GM23338 (cell line): ENCODE measurements around the gene SEMA5A. TPM values are rescaled to one million over a fixed set of nuclear protein-coding genes. Genes with fewer than 3 reads are reported as not detected.
A peak's percentile ranks its signal among the peaks of the same experiment; 100 is the strongest.

ENCODE experiments used
- ATAC-seq: fragments of 200-7000 bp; cut with Tn5 transposase; 3 replicates; pipeline ENCODE4 v1.9.1; 2020
- DNase-seq: peaks from one replicate; pipeline ENCODE4 v3.0.0-alpha.2; 2015; ENCODE audit warnings: low spot score
- H2AFZ ChIP-seq: fragments of 200-600 bp; sonication (generic); 2 replicates; pipeline ENCODE4 v1.8.0; 2016; ENCODE audit warnings: antibody characterized with exemption, mild to moderate bottlenecking, moderate library complexity
- H3F3A ChIP-seq: fragments of 200-600 bp; sonication (generic); replicated peaks from 2 replicates; pipeline ENCODE4 v1.8.0; 2017; ENCODE audit warnings: antibody characterized with exemption, mixed run types, low read depth
- H3K27ac ChIP-seq: fragments of 200-600 bp; sonication (generic); 2 replicates; pipeline ENCODE4 v1.6.1; 2016; ENCODE audit warnings: low read depth
- H3K27me3 ChIP-seq: fragments of 200-600 bp; sonication (generic); 2 replicates; pipeline ENCODE4 v1.8.0; 2016; ENCODE audit warnings: mild to moderate bottlenecking, mixed run types, moderate library complexity; ENCODE audit not compliant: insufficient read depth
- H3K36me3 ChIP-seq: fragments of 200-600 bp; sonication (generic); 2 replicates; pipeline ENCODE4 v1.8.0; 2016; ENCODE audit warnings: mild to moderate bottlenecking; ENCODE audit not compliant: insufficient read depth
- H3K4me1 ChIP-seq: fragments of 200-600 bp; sonication (generic); 2 replicates; pipeline ENCODE4 v1.8.0; 2016; ENCODE audit warnings: mild to moderate bottlenecking, moderate library complexity; ENCODE audit not compliant: insufficient read depth
- H3K4me2 ChIP-seq: fragments of 200-600 bp; sonication (generic); 2 replicates; pipeline ENCODE4 v1.7.1; 2017; ENCODE audit warnings: mixed run types
- H3K4me3 ChIP-seq: fragments of 200-600 bp; sonication (generic); 2 replicates; pipeline ENCODE4 v1.6.1; 2016; ENCODE audit warnings: mixed run types
- H3K79me2 ChIP-seq: fragments of 200-600 bp; sonication (generic); replicated peaks from 2 replicates; pipeline ENCODE4 v1.8.0; 2017; ENCODE audit warnings: mild to moderate bottlenecking; ENCODE audit not compliant: insufficient read depth
- H3K9me2 ChIP-seq: fragments of 200-600 bp; sonication (generic); 2 replicates; pipeline ENCODE4 v1.8.0; 2017; ENCODE audit not compliant: insufficient read depth
- H4K20me1 ChIP-seq: fragments of 200-600 bp; sonication (generic); replicated peaks from 2 replicates; pipeline ENCODE4 v1.8.0; 2017; ENCODE audit warnings: mild to moderate bottlenecking; ENCODE audit not compliant: insufficient read depth
- H3K27ac Mint-ChIP-seq: 2 replicates; pipeline ENCODE4 v1.8.0; 2020; ENCODE audit warnings: inconsistent platforms, mild to moderate bottlenecking, moderate library complexity, mixed read lengths
- H3K27me3 Mint-ChIP-seq: 3 replicates; pipeline ENCODE4 v1.8.0; 2022; ENCODE audit warnings: low read depth, mild to moderate bottlenecking, moderate library complexity, mixed read lengths, inconsistent platforms; ENCODE audit not compliant: insufficient read depth, poor library complexity
- H3K36me3 Mint-ChIP-seq: 3 replicates; pipeline ENCODE4 v1.8.0; 2021; ENCODE audit warnings: low read depth, mild to moderate bottlenecking, inconsistent platforms, moderate library complexity, mixed read lengths
- H3K4me1 Mint-ChIP-seq: 3 replicates; pipeline ENCODE4 v1.8.0; 2020; ENCODE audit warnings: mild to moderate bottlenecking, inconsistent platforms, mixed read lengths
- H3K4me3 Mint-ChIP-seq: 3 replicates; pipeline ENCODE4 v1.8.0; 2021; ENCODE audit warnings: moderate library complexity, mild to moderate bottlenecking, inconsistent platforms, mixed read lengths
- H3K9me3 Mint-ChIP-seq: 3 replicates; pipeline ENCODE4 v1.8.0; 2020; ENCODE audit warnings: moderate library complexity, mild to moderate bottlenecking, inconsistent platforms, mixed read lengths
- CREB1 ChIP-seq: fragments of 250-450 bp; sonication (Bioruptor Pico); IDR thresholded peaks from 2 replicates; pipeline ENCODE4 v1.5.0; 2020; ENCODE audit warnings: low read depth, mild to moderate bottlenecking, moderate library complexity
- CTCF ChIP-seq, 2 experiments: fragments of 200-600 bp in 1 of 2; sonication (generic) in 1 of 2; conservative IDR thresholded peaks; 2 replicates each; pipeline versions ENCODE4 v1.5.1 to v1.6.1; 2016 to 2017; ENCODE audit warnings: antibody characterized with exemption in 2 of 2, low read depth in 2 of 2, mild to moderate bottlenecking in 2 of 2, moderate library complexity in 1 of 2
- ETS1 ChIP-seq: IDR thresholded peaks from 2 replicates; pipeline ENCODE4 v1.6.1; 2016; ENCODE audit warnings: antibody characterized with exemption
- EZH2 ChIP-seq: fragments of 200-600 bp; sonication (generic); IDR thresholded peaks from one replicate; pipeline ENCODE4 v1.8.0; 2017; ENCODE audit warnings: antibody characterized with exemption, mild to moderate bottlenecking, low read depth; ENCODE audit not compliant: unreplicated experiment
- EZH2phosphoT487 ChIP-seq: fragments of 200-600 bp; sonication (generic); IDR thresholded peaks from one replicate; pipeline ENCODE4 v1.8.1; 2018; ENCODE audit warnings: antibody characterized with exemption; ENCODE audit not compliant: unreplicated experiment
- JUNB ChIP-seq: IDR thresholded peaks from one replicate; pipeline ENCODE4 v1.6.1; 2016; ENCODE audit warnings: antibody characterized with exemption; ENCODE audit not compliant: unreplicated experiment
- NANOG ChIP-seq: IDR thresholded peaks from 2 replicates; pipeline ENCODE4 v1.6.1; 2016; ENCODE audit warnings: antibody characterized with exemption, borderline replicate concordance
- POLR2AphosphoS5 ChIP-seq: IDR thresholded peaks from 2 replicates; pipeline ENCODE4 v1.6.1; 2016; ENCODE audit warnings: antibody characterized with exemption, low read depth
- REST ChIP-seq: IDR thresholded peaks from one replicate; pipeline ENCODE4 v1.6.1; 2018; ENCODE audit warnings: antibody characterized with exemption; ENCODE audit not compliant: unreplicated experiment
- STAT1 ChIP-seq: IDR thresholded peaks from one replicate; pipeline ENCODE4 v1.6.1; 2016; ENCODE audit warnings: antibody characterized with exemption; ENCODE audit not compliant: unreplicated experiment
- ZNF114 ChIP-seq: fragments of 250-450 bp; sonication (Bioruptor Pico); IDR thresholded peaks from 2 replicates; pipeline ENCODE4 v1.5.0; 2020; ENCODE audit warnings: mild to moderate bottlenecking, moderate library complexity
- ZNF331 ChIP-seq: fragments of 250-450 bp; sonication (Bioruptor Pico); IDR thresholded peaks from 2 replicates; pipeline ENCODE4 v1.5.0; 2020; ENCODE audit warnings: low read depth, mild to moderate bottlenecking, moderate library complexity
- ZNF462 ChIP-seq: fragments of 250-450 bp; sonication (Bioruptor Pico); IDR thresholded peaks from 2 replicates; pipeline ENCODE4 v1.5.0; 2020; ENCODE audit warnings: mild to moderate bottlenecking, moderate library complexity
- polyA plus RNA-seq: library from polyadenylated mRNA; unstranded; fragments of >200 nt; fragmentation: Nextera tagmentation; extraction: Ambion mirVana; gene quantifications from 2 replicates; pipeline ENCODE4 v1.2.1, GENCODE V29; 2016
- total RNA-seq: library from RNA; depleted of rRNA; stranded (reverse); fragments of >200 nt; shearing (Covaris generic); gene quantifications from 2 replicates; pipeline ENCODE4 v1.2.3, GENCODE V29; 2014

SEMA5A gene
- total and polyA plus RNA-seq, 2 experiments from 2014 or later: 2.1 to 8.1 TPM

GRCh38 chr5:9483243-9483642 is 62.6 kb downstream of the SEMA5A start:
- Histone ChIP-seq H3K4me2 (peak overlapping the region; percentile 30; the same call in 1 of the 2 replicates), H3K36me3 (no peaks in the 10 kb centered on the region), H3K27ac (0 out of 2 replicates have a peak overlapping the region, but pooled peaks have one; percentile 36), H4K20me1 (no peaks in the 10 kb centered on the region), H3F3A (no peaks in the 10 kb centered on the region), H3K4me3 (no peak overlapping the region), H3K79me2 (no peaks in the 10 kb centered on the region; the same call in 1 of the 2 replicates), H3K27me3 (no peaks in the 10 kb centered on the region), H3K4me1 (peaks cover 14% of the 10 kb centered on the region), H3K9me2 (no peaks in the 10 kb centered on the region), H2AFZ (no peak overlapping the region)
- H3K27me3 Mint-ChIP-seq: peaks cover 2% of the 10 kb centered on the region
- H3K4me1 Mint-ChIP-seq: peaks cover 15% of the 10 kb centered on the region
- no peak for TF ChIP-seq STAT1
- TF ChIP-seq POLR2AphosphoS5: no peak
- no peak for TF ChIP-seq ZNF331
- TF ChIP-seq JUNB: no peak
- TF ChIP-seq ZNF114 (CRISPR knock-in tag): no peak
- no peak for TF ChIP-seq NANOG
- no peak for TF ChIP-seq ETS1
- no peak for TF ChIP-seq EZH2phosphoT487
- no peak for TF ChIP-seq REST
- TF ChIP-seq ZNF462: no peak
- no peak for TF ChIP-seq CTCF (conservative IDR thresholded peaks at IDR 0.05; ENCODE audit: low read depth in 2 of 2)
- TF ChIP-seq CREB1 (CRISPR knock-in tag): no peak
- TF ChIP-seq EZH2: no peak
- H3K4me3 Mint-ChIP-seq: no peak overlapping the region
- H3K9me3 Mint-ChIP-seq: peaks cover 18% of the 10 kb centered on the region
- DNase-seq: no peak
- H3K36me3 Mint-ChIP-seq: peaks cover 23% of the 10 kb centered on the region; the same call in 2 of the 3 replicates
- peak overlapping the region; percentile 29; the same call in 1 of the 2 replicates for H3K27ac Mint-ChIP-seq
- ATAC-seq: no peak
